ENCODE data around the gene FGG. TPM values are rescaled to one million over a fixed set of nuclear protein-coding genes. Genes with fewer than 3 reads are reported as not detected.
A peak's percentile ranks its signal among the peaks of the same experiment; 100 is the strongest.

The FGG gene
- total and polyA plus RNA-seq, 2 of the 13 experiments (the other 11 are each of a cell fraction or from before 2014, with no cell fraction given): 1,037 to 2,423 TPM

GRCh38 chr4:154559494-154560418 is 52.7 kb downstream of the FGG start (continued):
- TF ChIP-seq GFI1 (CRISPR knock-in tag; IDR thresholded peaks at IDR 0.05; ENCODE audit: borderline replicate concordance): peak; percentile 99
- TF ChIP-seq MEIS1 (CRISPR knock-in tag; IDR thresholded peaks at IDR 0.05; ENCODE audit: borderline replicate concordance): peak; percentile 43; the same call in 1 of the 2 replicates
- TF ChIP-seq U2AF2 (IDR thresholded peaks at IDR 0.05; ENCODE audit: low read depth, low read length): no peak
- TF ChIP-seq SP5 (CRISPR knock-in tag; IDR thresholded peaks at IDR 0.05; ENCODE audit: borderline replicate concordance, low read depth): peak; percentile 78
- TF ChIP-seq ZNF362 (CRISPR knock-in tag; IDR thresholded peaks at IDR 0.05; ENCODE audit: borderline replicate concordance): peak; percentile 75
- TF ChIP-seq RARG (CRISPR knock-in tag; IDR thresholded peaks at IDR 0.05; ENCODE audit: low read depth): no peak
- peak; percentile 48; the same call in 1 of the 2 replicates for TF ChIP-seq YEATS2 (CRISPR knock-in tag; IDR thresholded peaks at IDR 0.05; ENCODE audit: borderline replicate concordance)
- no peak for TF ChIP-seq SRSF4 (IDR thresholded peaks at IDR 0.05; ENCODE audit: low read depth, low read length, poor library complexity, severe bottlenecking)
- TF ChIP-seq STAT5B (CRISPR knock-in tag; IDR thresholded peaks at IDR 0.05): no peak
- no peak for TF ChIP-seq TERF1 (CRISPR knock-in tag; IDR thresholded peaks at IDR 0.05)
- TF ChIP-seq, protein P1, sequence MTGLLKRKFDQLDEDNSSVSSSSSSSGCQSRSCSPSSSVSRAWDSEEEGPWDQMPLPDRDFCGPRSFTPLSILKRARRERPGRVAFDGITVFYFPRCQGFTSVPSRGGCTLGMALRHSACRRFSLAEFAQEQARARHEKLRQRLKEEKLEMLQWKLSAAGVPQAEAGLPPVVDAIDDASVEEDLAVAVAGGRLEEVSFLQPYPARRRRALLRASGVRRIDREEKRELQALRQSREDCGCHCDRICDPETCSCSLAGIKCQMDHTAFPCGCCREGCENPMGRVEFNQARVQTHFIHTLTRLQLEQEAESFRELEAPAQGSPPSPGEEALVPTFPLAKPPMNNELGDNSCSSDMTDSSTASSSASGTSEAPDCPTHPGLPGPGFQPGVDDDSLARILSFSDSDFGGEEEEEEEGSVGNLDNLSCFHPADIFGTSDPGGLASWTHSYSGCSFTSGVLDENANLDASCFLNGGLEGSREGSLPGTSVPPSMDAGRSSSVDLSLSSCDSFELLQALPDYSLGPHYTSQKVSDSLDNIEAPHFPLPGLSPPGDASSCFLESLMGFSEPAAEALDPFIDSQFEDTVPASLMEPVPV (CRISPR knock-in tag; IDR thresholded peaks at IDR 0.05): 0 out of 2 replicates have a peak, but pooled peaks have one; percentile 38
- TF ChIP-seq ZFX (CRISPR knock-in tag; IDR thresholded peaks at IDR 0.05; ENCODE audit: low read depth): peak; percentile 20; the same call in 1 of the 2 replicates
- peak; percentile 82 for TF ChIP-seq ZBTB25 (CRISPR knock-in tag; IDR thresholded peaks at IDR 0.05)
- no peak for TF ChIP-seq ZC3H13 (CRISPR knock-in tag; IDR thresholded peaks at IDR 0.05)
- TF ChIP-seq MYPOP (CRISPR knock-in tag; IDR thresholded peaks at IDR 0.05): no peak
- no peak for TF ChIP-seq TAF15 (IDR thresholded peaks at IDR 0.05; ENCODE audit: low read depth, low read length, poor library complexity, severe bottlenecking)
- no peak for TF ChIP-seq ZNF569 (CRISPR knock-in tag; IDR thresholded peaks at IDR 0.05; ENCODE audit: borderline replicate concordance)
- TF ChIP-seq FOXA3 (CRISPR knock-in tag; IDR thresholded peaks at IDR 0.05): peak; percentile 99
- peak; percentile 95 for TF ChIP-seq CEBPG (CRISPR knock-in tag; IDR thresholded peaks at IDR 0.05)
- TF ChIP-seq KLF16 (CRISPR knock-in tag; IDR thresholded peaks at IDR 0.05): peak in 1 of 2 experiments; percentile 40; a peak in 2 of 4 replicates
- TF ChIP-seq ZNF660 (CRISPR knock-in tag; IDR thresholded peaks at IDR 0.05; ENCODE audit: borderline replicate concordance, low read depth): no peak
- peak; percentile 73; the same call in 1 of the 2 replicates for TF ChIP-seq EHMT2 (IDR thresholded peaks at IDR 0.05; ENCODE audit: borderline replicate concordance, low read depth, low read length)

Data from HepG2 (cell line).